DMS153 treated with DMSO at 0.1 percent for 48 hours (cell line): ENCODE results near the gene CTCF.
"Not testable (repeated sequence)": the region's sequence is repeated elsewhere in the genome, so short reads cannot be mapped to it uniquely, and the experiment has no call there.

Experiments used
- DNase-seq: peaks from one replicate; lab custom pipeline; 2025; ENCODE audit not compliant: unreplicated experiment; lab: John Stamatoyannopoulos, UW

The CTCF gene, protein sequence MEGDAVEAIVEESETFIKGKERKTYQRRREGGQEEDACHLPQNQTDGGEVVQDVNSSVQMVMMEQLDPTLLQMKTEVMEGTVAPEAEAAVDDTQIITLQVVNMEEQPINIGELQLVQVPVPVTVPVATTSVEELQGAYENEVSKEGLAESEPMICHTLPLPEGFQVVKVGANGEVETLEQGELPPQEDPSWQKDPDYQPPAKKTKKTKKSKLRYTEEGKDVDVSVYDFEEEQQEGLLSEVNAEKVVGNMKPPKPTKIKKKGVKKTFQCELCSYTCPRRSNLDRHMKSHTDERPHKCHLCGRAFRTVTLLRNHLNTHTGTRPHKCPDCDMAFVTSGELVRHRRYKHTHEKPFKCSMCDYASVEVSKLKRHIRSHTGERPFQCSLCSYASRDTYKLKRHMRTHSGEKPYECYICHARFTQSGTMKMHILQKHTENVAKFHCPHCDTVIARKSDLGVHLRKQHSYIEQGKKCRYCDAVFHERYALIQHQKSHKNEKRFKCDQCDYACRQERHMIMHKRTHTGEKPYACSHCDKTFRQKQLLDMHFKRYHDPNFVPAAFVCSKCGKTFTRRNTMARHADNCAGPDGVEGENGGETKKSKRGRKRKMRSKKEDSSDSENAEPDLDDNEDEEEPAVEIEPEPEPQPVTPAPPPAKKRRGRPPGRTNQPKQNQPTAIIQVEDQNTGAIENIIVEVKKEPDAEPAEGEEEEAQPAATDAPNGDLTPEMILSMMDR

DNA sequence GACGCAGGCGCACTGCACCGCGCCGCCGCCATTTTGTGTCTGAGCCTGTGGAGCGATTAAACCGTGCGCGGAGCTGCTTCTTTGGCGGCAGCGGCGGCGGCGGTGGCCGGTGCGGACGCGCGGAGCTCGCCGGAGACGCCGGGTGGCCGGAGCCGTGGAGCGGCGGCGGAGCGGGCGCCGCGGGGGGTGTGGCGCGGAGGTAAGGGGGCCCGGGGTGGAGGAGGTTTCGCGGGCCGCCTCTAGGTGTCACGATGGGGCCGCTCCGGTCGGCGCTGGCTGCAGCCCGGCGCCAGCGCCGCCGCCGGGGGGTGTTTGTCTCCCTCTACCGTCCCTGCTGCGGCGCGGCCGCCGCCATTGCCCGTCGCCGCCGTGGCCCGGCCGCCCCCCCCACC is at the start of gene CTCF:
Gene CTCF (plus strand): TSS at position 1 of the 392 bp plus-strand sequence. CDS start 48,307 bp downstream, outside the sequence.
- DNase-seq: peak; percentile 56

DNA sequence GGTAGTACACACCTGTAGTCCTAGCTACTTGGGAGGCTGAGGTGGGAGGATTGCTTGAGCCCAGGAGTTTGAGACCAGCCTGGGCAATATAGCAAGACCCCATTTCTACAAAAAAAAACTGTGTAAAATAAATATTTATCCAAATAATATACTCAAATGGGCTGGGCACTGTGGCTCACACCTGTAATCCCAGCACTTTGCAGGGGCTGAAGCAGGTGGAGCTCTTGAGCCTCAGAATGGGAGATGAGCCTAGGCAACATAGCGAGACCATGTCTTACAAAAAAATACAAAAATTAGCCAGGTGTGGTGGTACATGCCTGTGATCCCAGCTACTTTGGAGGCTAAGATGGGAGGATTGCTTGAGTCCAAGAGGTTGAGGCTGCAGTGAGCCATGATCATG is 48.4 kb upstream of the CTCF start:
- DNase-seq: not testable (repeated sequence)

DNA sequence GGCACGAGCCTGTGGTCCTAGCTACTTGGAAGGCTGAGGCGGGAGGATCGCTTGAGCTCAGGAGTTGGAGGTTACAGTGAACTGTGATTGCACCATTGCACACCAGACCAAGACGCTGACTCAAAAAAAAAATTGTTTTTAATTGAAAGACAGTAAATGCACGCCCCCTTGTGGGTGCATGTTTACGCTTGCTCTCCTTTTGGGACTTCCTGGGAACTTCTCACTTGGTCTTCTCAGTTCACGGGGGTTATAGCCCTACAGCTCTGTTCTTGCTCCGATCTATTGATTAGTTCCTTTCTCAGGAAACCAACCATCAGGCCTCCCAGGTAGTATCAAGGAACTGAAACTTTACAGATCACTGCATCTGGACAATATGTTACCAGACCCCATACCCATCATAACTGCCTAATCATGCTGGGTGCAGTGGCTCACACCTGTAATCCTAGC is 47.9 kb upstream of the CTCF start:
- DNase-seq: peak; percentile 69

DNA sequence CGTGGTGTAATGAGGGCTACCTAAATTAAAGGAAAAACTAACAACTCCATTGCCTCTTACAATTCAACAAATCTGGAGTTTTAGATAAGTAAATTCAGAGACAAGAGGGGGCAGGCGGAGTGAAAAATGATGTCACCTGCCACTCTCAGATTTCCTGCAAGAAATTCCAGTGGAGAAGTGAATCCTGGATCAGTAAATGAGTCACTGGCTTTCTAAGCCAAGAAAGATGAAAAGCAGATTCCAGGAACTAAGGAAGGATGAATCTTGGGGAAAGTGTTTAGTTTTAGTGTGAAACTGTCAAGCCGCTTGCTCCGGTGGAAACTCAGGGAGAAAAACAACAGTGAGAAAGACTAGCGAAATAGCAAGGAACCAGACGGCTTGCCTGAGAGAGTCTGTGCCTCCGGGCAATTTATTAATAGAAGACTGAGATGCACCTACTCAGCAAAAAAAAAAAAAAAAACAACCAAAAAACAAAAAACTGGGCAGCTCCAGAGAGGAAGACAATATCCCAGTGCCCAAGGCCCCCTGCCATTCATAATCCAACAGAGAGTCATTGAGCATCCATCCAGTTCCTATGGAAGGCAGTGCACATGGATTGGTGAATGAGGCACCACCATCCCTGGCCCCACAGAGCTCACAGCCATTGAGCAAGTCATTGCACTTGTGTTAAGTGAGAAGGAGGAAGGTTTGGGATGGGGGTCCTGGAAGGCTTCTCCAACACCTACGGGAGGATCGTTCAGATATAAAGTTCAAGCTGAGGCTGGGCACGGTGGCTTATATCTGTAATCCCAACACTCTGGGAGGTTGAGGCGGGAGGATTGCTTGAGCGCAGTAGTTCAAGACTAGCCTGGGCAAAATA is 45.8 kb upstream of the CTCF start:
- no peak for DNase-seq

DNA sequence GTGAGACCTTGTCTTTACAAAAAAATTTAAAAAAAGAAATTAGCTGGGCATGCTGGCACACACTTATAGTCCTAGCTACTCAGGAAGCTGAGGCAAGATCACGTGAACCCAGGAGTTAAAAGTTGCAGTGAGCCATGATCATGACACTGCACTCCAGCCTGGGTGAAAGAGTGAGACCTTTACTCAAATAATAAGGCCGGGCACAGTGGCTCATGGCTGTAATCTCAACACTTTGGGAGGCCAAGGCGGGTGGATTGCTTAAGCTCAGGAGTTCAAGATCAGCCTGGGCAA is 45.2 kb upstream of the CTCF start:
- DNase-seq: no peak

DNA sequence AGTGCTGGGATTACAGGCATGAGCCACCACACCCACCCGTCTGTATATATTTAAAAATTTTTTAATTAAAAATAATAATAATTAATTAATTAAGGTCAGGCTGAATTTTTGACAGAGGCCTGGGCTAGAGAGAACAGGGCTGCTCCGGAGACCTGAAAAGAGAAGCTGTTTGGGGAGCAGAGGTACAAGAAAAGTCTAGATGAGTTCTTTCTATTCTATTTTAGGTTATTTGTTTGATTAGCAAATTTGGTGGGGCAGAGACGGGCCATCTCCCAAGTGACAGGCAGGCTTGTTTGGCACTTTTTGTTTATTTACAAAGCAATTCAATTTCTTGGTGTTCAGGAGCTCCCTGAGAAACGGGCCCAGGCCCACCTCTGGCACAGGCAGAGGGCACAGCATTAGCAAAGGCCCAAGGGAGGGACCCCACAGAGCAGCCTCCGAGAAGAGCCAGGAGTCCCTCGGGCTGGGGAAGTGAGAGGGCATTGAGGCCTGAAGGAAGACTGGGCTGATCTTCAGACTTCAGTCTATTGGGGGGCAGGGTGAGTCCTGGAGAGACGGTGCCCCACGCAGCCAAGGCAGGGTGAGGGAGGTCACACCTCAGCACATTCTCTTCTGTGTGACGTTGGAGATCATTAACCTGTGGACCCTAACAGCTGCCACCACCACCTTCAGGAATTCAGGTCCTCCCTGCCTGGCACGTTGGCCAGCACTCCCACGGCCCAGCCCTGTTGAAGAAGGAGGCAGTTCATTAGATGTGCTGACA is 44.5 kb upstream of the CTCF start:
- DNase-seq: no peak

DNA sequence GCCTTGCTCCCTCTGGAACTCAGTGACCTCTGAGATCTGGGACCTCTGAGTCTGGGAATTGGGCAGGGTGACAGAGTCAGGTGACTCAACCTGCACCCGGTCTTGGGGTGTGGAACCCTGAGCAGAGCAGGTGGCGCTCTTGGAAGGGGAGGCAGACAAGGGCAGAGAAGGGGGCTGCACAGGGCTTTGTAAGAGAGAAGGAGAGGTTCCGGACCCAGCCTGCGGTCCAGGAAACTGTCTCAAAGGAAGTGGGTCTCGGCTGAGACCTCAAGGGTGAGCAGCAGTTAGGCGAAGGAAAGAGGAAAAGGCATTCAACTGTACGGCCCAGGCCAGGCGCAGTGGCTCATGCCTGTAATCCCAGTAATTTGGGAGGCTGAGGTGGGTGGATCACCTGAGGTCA is 43.6 kb upstream of the CTCF start:
- DNase-seq: no peak

DNA sequence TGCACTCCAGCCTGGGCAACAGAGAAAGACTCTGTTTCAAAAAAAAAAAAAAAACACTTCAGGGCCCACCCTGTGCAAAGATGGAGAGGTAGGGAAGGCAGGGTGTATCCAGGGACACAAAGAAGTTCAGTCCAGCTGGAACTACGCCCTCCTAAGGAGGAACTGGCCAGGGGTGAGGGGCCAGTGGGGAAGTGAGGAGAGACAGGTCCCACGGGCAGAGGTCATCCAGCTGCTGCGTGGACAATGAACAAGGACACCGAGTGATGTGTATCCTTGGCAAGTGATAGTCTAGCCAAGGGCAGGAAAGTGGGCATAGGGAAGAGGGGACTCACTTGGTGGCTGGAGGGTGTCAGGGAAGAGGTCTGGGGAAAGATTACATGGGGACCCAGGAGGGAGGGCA is 43.1 kb upstream of the CTCF start:
- no peak for DNase-seq

DNA sequence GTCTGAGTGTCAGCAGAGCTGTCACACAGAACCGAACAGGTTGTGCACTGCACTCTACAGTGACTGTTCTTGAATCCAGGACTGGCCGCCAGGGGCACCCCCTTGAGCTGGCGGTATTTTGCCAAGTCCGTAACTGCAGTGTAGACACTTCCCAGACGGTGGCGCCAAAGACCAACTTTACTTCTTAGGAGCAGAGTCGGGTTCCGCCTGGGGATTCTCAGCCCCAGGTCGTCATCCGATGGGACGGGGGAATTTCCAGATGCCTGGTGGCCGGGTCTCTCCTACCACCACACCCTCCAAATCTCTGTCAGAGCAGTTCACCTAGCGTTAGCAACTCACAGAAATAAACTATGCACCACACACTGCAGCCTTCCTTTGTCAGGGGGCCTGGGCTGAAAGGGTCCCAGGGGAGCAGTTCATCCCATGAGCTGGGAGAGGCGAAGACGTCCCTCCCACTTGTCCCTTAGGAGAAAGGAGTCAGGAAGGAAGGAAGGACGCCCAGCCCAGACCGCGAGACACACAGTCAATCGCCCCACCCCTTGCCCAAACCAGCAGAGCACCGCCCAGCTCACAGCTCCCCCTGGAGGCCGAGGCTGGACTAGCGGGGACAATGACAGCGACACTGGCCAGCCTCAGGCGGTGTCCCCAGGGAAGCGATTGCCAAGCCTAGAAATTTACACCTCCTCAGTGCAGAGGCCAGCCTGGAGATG is 41.1 kb upstream of the CTCF start:
- peak; percentile 96 for DNase-seq

DNA sequence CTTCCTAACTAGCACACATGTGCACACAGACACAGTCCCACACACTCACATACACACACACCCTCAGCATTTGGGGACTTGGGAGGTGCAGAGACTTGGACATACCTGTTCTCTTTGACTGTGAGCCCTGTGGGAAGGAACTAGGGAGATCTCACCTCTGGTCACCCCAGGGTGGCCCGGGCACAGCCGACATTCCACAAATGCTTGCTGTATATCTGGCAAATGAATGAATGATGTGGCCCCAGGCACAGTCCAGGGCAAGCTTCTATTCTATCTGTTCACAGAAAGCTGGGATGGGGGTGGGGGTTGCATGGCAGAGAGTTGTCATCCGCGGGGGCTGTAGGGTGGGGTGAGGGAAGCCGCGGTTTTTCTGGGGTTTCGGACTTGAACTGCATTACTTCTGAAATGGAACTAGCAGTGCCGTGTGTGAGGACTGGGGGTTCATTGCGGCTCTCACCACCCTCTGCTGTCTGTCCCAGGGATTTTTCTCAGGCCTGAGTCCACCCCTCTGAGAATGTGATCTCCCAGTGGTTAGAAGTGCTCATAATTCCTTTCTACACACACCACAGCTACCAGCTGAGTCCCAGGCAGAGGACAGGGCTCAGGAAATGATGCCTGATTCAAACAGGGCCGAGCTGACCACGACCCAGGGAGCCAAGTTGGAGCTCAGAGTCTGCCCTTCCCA is 37.0 kb upstream of the CTCF start:
- no peak for DNase-seq

DNA sequence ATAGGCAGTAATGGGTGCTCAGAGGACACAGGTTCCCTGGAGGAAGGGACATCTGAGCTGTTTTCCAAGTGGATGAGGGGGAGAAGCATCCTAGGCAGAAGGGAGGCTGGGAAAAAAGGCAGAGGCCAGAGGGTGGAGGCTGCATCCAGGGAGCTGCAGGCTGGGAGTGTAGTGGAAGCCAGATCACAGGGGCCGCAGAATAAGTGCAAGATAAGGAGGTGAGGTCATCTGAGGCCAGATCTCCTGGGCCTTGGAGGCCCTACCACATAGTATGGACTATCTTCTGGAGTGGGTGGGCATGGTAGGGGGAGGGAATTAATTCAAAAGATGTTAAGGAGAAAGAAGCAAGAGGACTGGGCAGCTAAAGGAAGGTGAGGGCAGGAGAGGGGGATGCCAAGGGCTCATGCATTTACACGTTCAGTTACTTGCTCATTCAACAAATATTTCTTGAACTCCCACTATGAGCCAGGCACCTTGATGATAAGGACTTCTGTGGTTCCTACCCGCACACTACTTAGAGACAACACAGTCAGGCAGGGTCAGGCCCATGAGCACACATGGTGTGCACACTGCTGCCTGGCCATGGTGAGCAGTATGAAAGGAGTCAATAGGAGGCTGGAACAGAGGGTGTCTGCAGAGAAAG is 36.1 kb upstream of the CTCF start:
- DNase-seq: no peak

DNA sequence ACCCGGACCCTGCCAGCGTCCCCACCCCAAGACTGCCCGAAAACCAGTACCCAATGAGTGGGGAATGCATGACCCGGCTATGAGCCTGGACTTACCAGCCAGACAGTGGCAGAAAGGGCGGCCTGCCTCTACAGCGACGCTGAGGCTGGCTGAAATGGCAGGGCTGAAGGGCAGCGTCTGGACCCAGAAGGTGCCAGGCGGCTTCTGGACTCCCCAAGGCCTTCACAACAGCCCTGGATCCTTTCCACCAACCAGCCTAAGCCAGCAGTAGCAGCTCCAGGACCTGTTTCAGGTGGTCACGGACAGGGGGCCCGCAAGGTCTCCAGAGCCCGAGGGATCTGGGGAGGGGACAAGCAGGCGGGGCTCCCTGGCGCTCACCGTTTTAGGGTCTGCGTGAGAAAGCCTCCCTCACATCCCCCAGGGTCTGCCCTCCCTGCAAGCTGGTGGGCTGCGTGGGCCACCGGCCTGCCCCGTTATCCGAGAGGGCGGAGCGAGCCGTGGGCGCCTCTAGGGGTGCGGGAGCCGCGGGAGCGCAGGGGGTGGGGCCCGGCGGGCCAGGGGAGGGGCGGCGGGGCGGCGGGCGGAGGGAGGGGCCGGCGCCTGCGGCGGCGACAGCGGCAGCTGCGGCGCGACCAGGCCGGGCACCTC is 34.0 kb upstream of the CTCF start, which contains the start of gene RIPOR1:
Gene RIPOR1 (plus strand): TSS at position 608 of the 648 bp plus-strand sequence. CDS start 9,618 bp downstream, outside the sequence.
- no peak for DNase-seq

DNA sequence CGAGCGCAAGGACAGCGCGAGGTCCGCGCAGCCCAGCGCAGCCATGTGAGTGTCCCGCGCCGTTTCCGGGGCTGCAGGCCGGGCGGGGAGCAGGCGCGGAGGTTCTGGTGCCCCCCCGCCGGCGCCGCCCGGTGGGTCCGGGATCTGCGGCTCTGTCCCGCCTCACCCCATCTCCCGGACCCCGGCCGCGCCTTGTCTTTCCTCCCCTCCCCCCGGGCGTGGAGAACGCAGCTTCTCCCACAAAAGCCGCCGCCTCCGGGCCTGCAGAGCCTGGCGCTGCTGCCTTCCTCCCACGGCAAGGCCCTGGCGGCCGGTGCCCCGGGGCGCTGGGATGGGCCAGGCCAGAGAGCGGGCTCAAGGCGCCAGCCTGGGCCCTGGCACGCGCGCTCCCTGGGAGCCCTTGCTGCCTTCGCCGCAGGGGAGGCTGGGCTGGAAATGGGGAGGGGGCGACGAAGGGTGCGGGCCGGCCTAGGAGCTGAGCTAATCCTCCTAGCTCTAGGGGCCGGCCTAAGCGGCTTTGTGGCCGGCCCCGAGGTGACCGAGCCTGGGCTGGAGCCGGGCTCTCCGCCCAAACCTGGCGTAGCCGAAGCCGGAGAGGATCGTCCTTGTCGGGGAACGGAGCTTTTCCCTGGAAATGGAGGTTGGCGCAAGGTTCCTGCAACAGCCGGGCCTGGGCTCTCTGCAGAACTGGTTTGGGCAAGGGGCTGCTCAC is 33.3 kb upstream of the CTCF start:
- DNase-seq: no peak

DNA sequence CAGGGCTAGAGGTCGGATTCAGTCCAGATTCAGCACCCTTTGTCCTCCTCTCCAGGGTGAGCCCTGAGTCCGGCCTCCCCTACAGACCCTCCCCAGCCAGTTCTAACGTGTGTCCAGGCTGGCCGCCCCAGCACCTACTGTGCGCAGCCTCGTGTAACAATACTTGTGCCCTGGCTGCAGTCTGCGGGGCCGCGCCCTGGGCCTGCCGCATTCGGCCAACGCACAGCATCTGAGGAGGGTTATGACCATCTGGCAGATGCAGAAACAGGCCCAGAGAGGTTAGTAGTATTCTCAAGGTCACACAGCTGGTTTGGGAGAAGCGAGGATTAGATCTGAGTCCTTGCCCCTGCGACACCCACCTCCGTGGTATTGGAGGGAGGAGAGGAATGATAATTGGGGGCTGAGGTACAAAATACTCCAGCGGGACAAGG is 32.7 kb upstream of the CTCF start:
- no peak for DNase-seq

DNA sequence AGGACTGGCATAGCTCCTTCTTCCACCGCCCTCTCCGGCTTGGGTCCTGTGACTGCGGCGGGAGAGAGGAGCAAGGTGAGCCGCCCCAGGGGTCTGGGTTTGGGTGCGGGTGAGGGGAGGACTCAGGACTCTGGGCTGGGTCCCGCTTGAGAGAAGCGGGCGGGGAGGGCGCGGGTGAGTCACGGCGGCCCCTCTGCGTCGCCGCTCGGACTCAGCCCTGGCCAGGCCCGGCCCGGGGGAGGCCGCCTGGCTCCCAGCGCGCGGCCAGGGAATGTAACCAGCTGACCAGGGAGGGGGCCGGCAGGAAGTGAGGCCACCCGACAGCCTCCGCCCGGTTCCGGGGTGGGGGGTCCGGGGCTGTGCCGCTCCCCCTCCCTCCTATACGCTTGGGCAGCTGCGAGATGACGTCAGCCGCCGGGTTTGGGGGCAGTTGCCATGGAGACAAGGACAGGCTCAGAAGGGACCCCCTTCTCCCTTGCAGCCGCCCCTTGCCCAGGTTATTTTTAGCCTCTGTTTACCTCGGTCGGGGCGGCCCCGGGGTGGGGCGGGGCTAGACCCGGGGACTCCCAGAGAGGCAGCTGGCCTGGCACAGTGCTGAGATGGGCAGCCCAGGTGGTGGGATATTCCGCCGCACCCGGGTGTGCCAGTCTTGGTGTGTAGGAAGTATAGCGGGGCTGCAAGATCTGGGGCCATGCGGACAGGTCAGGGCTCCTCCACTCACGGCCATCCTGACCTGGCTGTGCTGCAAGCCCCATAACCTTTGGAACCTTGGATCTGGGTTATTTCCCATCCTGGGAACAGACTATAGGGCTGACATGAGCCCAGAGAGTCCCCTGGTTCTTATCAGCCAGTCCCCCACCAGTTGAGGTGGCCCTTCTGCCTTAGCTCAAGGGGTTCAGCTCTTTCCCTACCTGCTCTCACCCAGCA is 32.0 kb upstream of the CTCF start:
- DNase-seq: no peak

DNA sequence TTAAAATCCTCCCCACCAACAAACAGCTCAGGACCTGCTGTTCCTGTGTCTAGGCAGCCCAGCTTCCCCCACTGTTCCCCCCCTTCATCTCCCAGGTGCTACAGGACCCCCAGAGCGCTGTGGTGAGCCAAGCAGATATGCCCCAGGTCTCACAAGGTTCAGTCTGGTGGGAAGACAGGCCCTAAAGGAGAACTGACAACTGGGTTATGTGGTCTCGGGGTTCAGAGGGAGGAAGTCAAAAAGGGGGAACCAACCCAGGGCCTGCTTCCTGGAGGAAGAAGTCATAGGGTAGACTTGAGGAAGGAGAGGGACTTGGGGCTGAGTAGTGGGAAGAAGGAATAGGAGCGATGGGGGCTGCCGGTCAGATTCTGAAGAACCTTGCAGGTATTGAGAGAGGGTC is 31.1 kb upstream of the CTCF start:
- no peak for DNase-seq

DNA sequence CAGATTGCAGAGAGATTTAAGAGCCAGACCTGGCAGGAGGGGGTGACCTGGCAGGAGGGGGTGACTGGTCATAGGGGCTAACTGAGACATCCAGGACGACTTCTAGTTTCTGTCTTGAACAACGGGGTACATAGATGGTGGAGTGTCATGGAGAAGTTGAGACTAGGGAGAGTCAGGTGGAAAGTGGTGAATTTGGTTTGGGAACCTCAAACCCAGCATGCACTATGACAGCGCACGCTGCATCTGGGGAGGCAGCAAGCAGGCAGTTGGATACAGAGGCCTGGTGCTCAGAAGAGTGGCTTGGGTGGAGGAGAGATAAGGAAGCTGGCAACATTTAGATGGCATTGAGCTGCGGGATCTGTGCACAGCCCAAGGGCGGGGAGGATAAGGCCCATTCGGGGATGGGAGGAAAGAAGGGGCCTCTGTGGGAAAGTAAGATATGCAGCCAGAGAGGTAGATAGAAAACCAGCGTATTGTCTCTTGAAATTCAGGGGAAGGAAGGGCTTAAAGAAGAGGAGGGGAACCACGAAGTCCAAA is 29.2 kb upstream of the CTCF start:
- DNase-seq: no peak
